GM19099 (cell line): ENCODE data around the gene KRTAP4-2.
"Not testable (repeated sequence)": the region's sequence is repeated elsewhere in the genome, so short reads cannot be mapped to it uniquely, and the experiment has no call there.

Experiments
- POLR2A ChIP-seq: IDR thresholded peaks from 3 replicates; pipeline ENCODE4 v1.6.1; 2011; ENCODE audit warnings: low read depth; ENCODE audit not compliant: insufficient read length; ENCODE audit errors: extremely low read depth

KRTAP4-2 gene

DNA sequence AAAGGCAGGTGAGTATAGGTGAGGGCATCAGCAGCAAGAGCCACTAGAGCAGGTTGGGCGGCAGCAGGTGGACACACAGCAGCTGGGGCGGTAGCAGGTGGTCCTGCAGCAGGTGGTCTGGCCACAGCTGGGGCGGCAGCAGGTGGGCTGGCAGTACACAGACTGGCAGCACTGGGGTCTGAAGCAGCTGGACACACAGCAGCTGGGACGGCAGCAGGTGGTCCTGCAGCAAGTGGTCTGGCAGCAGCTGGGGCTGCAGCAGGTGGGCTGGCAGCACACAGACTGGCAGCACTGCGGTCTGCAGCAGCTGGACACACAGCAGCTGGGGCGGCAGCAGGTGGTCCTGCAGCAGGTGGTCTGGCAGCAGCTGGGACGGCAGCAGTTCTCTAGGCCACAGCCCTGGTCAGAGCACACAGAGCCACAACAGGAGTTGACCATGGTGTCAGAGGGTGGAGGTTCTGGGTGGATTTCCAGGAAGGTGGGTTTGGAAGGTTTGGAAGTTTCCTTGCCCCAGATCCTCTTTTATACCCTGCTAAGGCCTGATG lies at the start of gene KRTAP4-2:
KRTAP4-2 (minus strand) TSS at position 495 of the 545 bp plus-strand sequence; CDS start at position 438, 57 bp downstream.
- no peak for TF ChIP-seq POLR2A

- not testable (repeated sequence) for TF ChIP-seq POLR2A
Observed at GRCh38 chr17:41226598-41227095, 48.6 kb upstream of the KRTAP4-2 start, which contains the start of gene KRTAP9-2. TSS of gene KRTAP9-2 (plus strand) at chr17:41226648. CDS start at chr17:41226655, 7 bp downstream.

- no peak for TF ChIP-seq POLR2A
Observed at GRCh38 chr17:41226051-41226450, 48.0 kb upstream of the KRTAP4-2 start.

DNA sequence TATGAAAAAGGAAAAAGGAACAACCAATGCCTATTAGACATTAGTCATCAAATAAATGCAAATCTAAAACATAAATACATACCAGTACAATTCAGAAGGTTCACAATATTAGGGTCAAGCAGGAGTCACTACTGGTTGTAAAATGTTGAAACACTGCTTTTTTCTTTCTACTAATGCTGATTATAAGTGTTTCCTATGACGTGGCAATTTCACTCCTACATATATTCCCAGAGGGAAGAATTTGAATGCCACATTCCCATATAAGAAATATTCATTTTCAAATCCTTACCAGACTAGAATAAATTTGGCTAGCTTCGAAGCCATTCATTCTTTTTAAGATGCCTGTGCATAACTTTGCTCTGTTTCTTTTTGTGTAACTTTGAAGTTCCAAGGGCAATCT lies 45.8 kb upstream of the KRTAP4-2 start:
- TF ChIP-seq POLR2A, result no peak

DNA sequence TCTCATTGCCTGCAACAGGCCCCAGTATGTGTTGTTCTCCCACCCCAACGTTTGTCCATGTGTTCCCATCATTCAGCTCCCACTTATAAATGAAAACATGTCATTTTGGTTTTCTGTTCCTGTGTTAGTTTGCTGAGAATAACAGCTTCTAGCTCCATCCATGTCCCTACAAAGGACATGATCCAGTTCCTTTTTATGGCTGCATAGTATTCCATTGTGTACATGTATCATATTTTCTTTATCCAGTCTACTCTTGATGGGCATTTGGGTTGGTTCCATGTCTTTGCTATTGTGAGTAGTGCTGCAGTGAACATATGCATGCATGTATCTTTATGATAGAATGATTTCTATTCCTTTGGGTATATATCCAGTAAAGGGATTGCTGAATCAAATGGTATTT lies 37.7 kb upstream of the KRTAP4-2 start:
- TF ChIP-seq POLR2A, result no peak

GRCh38 chr17:41212524-41213169 lies 34.6 kb upstream of the KRTAP4-2 start:
- no peak for TF ChIP-seq POLR2A

- TF ChIP-seq POLR2A, result no peak
Observed at GRCh38 chr17:41211845-41212466, 33.9 kb upstream of the KRTAP4-2 start.

DNA sequence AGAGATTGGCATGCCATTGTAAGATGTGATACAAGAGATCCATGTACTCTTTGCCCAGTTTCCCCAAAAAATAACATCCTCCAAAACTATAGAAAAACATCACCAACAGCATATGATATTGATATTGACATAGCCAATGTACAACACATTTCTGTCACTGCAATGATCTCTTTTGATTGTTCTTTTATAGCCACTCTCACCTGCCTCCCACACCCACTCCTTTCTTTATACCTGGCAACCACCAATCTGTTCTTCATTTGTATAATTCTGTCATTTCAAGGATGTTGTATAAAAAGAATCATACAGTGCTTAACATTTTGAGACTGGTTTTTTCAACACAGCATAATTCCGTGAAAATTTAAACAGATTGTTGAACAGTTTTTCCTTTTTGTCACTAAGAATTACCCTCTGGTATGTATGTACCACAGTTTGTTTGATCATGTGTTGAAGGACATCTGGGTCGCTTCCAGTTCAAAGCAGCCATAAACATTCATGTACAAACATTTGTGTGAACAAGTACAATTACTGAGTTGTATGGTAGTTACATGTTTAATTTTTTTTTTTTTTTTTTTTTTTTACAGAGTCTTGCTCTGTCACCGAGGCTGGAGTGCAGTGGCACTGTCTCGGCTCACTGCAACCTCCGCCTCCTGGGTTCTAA lies 21.5 kb upstream of the KRTAP4-2 start:
- no peak for TF ChIP-seq POLR2A

DNA sequence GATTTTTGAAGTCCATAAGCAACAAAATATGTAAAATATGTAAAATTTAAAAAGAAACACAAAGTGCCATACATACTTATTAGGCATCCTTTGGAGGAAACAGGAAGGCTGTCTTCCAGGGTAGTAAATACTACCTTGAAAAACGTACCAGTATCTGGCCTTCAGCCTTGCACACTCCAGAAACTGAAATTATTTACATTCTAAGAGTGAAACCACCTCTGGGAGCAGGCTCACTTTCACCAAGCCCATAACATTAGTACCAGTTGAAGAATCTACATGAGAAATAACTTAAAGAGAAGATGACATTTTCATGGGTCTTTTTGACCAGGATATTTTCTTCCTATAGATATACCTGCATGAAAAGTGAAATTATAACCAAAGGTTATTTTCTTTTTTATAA lies 18.0 kb upstream of the KRTAP4-2 start:
- TF ChIP-seq POLR2A, result no peak

- TF ChIP-seq POLR2A, result no peak
Observed at GRCh38 chr17:41190328-41190727, 12.3 kb upstream of the KRTAP4-2 start.

GRCh38 chr17:41189837-41190318 lies 11.9 kb upstream of the KRTAP4-2 start, which contains the start of gene KRTAP9-1:
TSS of gene KRTAP9-1 (plus strand) at chr17:41189887. CDS start at chr17:41189887, 0 bp downstream.
- TF ChIP-seq POLR2A, result not testable (repeated sequence)

DNA sequence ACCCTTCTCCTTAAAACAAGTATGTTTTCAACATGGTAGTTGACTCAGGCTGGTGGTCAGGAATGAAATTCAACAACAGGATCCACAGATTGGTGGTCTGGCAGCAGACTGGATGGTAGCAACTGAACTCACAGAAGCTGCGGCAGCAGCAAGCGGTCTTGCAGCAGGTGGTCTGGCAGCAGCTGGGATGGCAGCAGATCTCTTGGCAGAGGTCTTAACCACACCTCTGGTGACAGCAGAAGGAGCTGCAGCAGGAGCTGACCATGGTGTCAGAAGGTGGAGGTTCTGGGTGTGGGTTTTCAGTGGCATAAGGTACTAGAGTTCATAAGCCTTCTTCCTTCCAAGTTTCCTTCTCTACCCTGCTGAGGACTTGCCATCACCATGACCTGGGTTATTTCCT lies 8.9 kb upstream of the KRTAP4-2 start:
- no peak for TF ChIP-seq POLR2A

DNA sequence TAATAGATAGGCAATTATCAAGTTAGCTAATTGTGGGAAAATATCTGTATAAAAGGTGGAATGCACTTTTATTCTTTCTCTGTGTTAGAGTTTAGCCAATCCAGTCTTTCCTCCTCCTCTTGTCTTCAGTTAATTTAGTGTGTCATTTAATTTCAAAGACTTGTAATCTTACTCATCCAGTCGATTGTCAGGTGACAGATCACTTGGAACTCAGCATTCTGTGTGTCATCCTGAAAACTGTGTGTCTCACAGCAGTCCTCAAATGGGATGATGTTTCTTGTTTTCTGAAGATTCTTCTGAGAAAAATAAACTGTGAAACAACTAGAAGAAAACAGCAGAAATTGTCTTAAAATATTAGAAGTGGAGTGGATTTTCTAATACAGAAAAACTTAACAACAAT lies 7.0 kb upstream of the KRTAP4-2 start:
- TF ChIP-seq POLR2A, result no peak

DNA sequence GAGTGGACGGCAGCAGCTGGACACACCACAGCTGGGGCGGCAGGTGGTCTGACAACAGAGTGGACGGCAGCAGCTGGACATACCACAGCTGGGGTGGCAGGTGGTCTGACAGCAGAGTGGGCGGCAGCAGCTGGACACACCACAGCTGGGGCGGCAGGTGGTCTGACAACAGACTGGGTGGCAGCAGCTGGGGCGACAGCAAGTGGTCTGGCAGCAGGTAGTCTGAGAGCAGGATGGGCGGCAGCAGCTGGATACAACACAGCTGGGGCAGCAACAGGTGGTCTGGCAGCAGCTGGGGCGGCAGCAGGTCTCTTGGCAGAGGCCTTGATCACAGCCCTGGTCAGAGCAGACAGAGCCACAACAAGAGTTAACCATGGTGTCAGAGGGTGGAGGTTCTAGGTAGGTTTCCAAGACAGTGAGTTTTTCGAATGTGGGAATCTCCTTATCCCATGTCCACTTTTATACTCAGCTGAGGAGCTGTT lies 6.5 kb upstream of the KRTAP4-2 start, which contains the start of gene KRTAP4-1:
KRTAP4-1 (minus strand) TSS at position 432 of the 482 bp plus-strand sequence; CDS start at position 375, 57 bp downstream.
- no peak for TF ChIP-seq POLR2A
